Femur (tissue), 1 donor: ENCODE data around the gene TEX19.

Experiments used
- DNase-seq: peaks from one replicate; pipeline ENCODE4 v3.0.0-alpha.2; 2017

The TEX19 gene, protein sequence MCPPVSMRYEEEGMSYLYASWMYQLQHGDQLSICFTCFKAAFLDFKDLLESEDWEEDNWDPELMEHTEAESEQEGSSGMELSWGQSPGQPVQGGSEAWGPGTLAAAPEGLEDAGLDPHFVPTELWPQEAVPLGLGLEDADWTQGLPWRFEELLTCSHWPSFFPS

DNA sequence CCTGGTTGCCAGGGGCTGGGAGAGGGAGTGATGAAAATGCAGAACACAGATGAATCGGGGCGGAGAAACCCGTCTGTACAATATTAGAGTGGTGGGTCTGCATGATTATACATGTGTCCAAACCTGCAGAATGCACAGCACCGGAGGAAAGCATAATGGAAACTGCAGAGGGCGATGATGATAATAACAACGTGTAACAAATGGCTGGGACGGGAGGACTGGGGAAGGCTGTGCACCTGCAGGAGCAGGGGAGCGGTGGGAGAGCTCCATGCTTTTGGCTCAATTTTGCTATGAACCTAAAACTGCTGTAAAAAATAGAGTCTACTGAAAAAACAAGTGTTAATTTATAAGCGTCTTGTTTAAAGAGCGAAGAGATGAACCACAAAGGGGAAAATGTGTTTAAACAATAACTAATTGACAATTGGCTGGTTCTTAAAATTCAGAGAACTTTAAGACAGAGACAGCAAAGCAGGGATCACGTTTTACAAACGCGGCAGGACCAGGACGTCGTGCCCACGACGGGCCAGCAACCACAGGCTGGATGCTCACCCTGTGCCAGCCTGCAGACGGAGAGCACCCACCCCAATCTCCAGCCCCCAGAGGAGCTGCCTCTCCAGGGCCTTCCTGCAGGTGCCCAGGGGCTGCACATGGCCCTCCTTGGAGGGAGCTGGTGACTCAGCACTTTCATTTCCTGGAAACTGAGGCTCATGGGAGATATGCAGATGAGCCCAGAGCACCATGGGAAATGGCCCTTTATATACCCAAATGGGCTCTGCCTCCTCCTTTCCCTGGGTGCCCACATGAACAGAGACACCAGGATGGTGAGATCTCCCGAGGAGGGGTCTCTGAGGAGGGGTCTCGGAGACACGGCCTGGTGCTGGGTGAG lies at the start of gene TEX19:
Gene TEX19 (plus strand): TSS at position 783 of the 886 bp plus-strand sequence. CDS start 2,904 bp downstream, outside the sequence.
- DNase-seq = no peak

DNA sequence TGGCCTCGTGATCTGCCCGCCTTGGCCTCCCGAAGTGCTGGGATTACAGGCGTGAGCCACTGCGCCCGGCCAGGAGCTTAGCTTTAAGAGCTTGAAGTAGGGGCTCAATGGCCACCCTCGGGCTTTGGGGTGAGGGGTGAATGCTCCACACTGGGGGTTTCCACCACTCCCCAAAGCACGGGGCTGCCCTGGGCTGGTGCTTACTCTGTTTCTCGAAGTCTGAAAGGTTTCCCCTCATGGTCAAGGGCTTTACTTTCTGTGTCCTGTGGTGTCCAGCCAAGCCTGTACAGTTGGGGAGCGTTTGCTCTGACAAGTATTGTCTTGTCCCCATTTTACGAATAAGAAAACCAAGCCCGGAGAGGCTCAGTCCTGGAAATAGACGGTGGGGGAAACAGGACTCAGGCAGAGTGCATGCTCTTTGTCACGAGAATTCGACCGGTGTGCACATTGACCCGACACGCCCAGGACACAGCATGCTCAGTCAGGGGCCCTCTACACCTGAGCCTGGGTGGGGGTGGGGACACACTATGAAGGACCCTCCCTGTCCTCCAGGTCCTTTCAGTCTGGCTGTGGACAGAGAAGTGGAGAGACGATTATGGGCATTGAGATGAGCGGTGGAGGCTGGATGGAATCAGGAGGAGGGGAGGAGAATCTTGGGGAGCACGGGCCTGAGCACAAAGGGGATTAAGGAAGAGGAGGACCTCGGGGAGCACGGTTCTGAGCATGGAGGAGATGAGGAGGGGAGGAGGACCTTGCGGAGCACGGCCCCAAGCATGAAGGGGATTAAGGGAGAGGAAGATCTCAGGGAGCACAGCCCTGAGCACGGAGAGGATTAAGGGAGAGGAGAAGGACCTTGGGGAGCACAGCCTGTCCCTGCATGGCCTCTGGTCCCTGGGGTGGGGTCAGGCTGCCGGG lies 49.1 kb upstream of the TEX19 start:
- DNase-seq = no peak

DNA sequence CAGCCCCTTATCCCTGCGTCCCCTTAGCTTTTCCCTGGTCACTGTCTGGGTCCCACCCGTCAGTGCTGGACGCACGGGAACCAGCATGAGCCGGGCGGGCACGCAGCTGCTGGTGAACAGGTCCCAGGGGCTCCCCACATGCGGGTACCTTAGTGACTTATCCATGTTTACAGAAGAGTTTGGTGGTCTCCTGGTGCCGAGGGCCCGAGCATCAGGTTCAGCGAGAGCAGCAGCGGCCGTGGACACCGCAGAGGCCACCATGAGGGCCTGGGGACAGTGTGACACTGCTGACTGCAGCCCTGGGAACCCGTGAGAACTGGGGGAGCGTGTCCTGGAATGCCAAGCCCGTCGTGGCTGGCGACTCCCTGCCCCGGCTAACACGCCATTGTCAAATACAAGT lies 48.2 kb upstream of the TEX19 start:
- DNase-seq = no peak

DNA sequence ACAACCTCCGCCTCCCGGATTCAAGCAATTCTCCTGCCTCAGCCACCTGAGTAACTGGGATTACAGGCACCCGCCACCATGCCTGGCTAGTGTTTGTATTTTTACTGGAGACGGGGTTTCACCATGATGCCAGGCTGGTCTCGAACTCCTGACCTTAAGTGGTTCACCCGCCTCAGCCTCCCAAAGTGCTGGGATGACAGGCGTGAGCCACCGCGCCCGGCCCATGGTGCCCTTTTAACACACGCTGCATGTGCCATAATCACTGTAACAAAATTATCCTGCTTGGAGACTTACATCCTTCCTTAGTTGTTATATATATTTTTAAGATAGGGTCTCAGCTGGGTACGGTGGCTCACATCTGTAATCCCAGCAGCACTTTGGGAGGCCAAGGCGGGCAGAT lies 47.1 kb upstream of the TEX19 start:
- DNase-seq = no peak

DNA sequence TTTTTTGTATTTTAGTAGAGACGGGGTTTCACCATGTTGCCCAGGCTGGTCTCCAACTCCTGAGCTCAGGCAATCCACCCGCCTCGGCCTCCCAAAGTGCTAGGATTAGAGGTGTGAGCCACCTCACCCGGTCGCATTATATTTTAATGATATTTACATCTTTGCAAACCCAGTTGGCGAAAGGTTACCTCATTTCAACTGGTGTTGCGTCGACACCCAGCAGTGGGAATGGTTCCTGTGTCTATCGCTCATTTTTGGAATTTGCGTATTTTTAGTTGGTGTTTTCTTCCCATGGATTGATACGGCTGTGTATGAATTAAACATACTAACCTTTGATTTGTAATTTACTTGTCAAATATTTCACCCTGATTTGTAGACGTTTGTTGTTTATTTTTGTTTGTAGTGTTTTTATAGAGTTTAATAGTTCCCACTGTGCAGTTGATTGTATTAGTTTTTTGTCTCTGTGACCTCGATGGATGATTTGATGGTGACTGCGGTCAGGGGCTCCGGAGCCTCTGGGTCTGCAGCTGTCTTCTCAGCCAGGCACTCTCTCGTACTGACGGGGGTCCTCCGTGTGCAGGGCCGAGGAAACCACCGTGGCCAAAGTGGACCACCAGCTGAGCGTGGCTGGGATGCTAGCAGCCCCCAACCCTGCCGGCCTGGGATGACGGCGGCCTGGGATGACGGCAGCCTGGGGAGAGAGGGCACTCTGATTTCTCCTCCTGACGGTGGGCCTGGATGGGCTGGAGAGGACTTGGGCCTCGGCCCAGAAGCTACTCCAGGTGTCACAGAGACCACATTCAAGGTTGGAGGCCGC lies 45.6 kb upstream of the TEX19 start:
- DNase-seq = no peak

DNA sequence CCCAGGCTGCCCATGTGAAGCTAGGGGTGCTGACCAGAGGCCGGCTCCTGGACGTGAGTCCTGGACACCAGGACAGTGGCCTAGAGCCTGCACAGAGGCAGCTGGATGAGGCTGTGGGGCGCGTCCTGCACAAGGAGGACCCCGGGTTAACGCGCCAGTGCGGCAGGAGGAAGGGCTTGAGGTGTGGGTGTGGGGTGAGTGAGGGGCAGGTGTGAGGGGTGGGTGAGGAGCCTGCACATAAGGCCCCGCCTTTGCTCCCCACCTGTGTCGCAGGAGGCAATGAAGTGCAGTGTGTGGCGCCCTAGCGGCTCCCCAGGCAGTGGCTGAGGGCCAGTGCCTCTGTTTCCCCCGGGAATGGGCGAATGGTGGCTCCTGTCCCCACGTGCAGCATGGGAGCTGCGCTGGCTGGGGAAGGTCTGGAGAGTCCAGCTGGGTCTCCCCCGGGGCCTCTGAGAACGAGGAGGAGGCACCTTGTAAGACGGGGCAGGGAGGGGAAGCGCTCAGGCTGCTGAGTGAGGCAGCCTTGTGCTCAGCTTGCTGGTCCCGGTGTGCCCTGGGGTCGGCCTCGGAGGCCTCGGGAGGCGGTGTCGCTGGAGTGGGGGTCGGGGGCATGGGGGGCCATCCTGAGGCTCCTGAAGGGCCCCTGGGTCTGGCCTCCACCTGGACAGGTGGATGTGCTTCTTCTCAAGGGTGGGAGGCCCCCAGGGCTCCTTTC lies 44.9 kb upstream of the TEX19 start:
- DNase-seq = no peak

DNA sequence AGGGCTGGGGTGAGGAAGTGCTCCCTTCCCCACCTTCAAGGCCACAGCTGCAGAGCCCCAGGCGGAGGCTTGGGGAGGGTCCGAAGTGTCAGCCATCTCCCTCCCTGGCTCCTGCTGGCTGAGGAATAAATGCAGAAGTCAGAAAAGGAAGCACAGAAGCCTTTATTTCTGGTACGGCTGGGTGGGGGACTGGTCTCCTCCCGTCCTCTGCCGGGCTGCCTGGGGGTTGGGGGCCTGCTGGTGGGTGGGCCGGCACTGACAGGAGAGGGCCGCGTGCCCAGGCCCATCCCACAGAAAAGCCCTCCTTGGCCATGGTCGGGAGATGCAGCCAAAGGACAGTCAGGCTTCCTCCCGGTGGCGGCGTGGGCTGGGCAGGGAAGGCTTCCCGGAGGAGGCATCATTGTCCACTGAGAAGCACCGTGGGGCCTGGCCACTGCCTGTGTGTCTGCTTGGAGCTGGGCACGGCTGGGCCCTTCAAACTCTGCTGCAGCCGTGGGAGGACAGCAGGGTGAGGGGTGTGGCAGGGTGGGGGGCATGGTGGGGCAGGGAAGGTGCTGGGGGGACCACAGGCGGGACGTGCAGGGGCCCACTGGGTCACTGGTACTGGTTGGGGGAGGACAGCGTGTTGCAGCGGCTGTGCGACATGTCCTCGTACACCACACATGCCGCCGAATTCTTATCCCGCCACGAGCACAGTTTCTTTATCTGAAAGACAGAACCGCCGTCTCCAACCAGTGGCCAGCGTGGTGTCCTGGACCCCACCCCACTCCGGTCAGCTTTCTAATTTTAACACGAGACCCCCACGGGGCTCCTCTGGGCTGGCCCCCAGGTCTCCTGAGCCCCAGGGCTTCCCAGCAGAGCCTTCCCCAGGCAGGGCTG lies 44.1 kb upstream of the TEX19 start:
- DNase-seq = no peak

DNA sequence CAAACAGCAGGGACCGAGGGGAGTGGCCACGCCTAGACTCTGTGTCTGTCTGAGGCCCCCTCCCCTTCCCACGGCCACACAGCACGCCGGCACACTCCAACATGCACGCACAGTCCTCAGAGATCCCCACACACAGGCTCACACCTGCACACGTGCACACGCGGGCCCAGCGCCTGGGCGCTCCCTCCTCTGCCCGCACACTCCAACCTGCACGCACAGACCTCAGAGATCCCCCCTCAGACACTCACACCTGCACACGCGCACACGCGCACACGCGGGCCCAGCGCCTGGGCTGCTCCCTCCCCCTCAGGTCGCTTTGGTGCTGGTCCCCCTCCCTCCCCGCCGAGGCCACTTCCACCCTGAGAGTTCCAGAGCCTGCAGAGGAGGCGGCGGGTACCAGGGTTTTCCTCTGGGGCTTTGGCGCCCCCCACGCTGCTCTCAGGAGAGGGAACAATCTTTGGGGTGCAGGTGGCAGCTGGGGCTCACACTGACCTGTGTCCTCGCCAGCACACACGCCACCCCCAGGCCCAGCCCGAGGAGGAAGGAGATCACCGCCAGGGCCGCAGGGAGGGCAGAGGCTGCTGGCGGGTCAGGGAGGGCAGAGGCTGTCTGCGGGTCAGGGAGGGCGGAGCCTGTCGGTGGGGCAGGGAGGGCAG lies 43.2 kb upstream of the TEX19 start:
- DNase-seq = no peak

DNA sequence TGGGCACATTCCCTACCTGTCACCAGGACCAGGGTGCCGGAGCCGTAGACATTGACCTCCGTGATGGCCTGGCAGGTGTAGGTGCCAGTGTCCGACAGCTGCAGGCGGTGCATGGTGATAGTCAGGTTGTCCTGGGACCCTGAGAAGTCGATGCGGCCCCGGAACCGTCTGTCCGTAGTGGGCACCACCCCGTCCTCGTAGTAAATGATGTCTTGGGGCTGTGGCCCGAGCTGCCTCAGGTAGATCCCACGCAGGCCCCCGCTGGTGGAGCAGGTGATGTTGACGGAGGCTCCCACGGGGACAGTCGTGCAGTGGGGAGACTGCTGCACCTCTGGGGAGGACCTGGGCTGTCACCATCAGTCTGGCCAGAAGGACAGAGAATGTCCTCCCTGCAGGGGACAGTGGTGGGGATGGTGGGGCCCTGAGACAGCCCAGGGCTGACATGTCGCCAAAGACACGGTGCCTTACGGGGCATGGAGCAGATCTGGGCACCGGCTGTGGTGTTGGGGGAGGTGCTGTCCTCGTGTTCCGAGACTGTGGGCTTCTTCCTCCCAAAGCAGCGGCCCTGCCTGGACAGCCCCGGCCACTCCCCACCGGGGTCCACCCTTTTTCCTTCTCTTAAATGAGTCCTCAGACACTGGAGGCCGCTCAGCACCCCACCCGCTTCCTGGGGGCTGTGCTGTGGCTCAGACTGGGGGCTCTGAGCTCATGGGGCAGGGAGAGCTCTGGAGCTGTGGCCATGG lies 42.2 kb upstream of the TEX19 start:
- no peak for DNase-seq

DNA sequence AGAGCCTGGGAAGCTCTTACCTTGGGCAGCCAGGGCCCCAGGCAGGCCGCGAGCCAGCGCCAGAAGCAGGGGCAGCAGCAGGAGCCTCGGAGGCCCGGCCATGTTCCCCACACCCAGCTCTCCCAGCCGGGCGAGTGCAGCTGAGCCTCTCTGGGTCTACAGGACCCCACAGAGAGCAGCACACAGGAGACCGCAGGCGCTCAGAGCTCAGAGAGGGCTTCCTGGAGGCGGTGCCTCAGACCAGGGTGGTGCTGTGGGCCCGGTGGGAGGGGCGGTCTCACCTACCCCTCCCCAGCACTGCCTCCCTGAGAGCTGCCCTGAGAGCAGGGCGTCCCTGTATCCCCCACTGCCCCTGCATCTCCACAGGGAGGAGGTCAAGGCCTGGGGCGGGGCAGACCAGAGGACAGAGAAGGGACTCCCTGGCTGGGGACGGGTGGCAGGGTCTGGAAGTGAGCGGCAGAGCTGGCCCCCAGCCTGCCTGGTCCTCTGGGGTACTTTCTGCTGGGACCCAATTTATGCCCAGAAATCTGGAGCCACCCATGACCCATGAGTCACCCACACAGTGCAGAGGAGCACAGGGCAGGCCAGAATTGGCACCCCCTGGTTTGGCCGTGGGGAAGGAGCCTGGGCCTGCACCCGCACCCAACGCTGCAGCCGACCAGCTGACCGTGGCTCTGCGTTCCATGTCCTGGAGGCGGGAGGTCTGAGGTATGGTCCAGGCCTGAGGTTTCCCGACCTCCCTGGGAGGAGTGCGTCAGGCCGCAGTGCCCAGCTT lies 41.5 kb upstream of the TEX19 start, which contains the start of gene CD7:
Gene CD7 (minus strand): TSS at position 215 of the 775 bp plus-strand sequence. CDS start 113 bp downstream, at position 102.
- no peak for DNase-seq

DNA sequence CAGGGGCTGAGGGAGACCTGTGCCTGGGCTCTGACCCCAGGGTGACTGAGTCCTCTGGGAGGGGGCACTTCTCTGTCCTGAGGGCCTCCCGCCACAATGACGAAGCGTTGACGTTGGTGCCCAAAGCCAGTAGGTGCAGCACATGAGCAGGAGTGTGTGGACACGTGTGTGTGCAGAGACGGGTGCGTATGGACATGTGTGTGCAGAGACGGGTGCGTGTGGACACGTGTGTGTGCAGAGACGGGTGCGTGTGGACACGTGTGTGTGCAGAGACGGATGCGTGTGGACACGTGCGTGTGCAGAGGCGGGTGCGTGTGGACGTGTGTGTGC lies 40.9 kb upstream of the TEX19 start:
- no peak for DNase-seq

DNA sequence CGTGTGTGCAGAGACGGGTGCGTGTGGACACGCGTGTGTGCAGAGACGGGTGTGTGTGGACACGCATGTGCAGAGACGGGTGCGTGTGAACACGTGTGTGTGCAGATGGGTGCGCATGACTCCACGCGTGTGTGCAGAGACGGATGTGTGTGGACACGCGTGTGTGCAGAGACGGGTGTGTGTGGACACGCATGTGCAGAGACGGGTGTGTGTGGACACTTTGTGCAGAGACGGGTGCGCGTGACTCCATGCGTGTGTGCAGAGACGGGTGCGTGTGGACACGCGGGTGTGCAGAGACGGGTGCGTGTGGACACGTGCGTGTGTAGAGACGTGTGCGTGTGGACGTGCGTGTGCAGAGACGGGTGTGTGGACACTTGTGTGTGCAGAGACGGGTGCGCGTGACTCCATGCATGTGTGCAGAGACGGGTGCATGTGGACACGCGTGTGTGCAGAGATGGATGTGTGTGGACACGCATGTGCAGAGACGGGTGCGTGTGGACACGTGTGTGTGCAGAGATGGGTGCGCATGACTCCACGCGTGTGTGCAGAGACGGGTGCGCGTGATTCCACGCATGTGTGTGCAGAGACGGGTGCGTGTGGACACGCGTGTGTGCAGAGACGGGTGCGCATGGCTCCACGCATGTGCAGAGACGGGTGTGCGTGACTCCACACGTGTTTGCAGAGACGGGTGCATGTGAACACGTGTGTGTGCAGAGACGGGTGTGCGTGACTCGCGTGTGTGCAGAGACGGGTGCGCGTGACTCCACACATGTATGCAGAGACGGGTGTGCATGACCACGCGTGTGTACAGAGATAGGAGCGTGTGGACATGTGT lies 40.1 kb upstream of the TEX19 start:
- DNase-seq = no peak

DNA sequence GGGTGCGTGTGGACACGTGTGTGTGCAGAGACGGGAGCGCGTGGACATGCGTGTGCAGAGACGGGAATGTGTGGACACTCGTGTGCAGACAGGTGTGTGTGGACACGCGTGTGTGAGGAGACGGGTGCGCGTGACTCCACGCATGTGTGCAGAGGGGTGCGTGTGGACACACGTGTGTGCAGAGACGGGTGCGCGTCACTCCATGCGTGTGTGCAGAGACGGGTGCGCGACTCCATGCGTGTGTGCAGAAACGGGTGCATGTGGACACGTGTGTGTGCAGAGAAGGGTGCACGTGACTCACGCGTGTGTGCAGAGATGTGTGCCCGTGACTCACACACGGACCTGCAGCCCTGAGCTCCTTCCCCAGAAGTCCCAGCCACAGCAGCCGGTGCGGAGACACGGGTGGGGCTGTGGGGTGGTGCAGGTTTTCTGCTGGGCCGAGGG lies 39.4 kb upstream of the TEX19 start:
- DNase-seq = no peak

DNA sequence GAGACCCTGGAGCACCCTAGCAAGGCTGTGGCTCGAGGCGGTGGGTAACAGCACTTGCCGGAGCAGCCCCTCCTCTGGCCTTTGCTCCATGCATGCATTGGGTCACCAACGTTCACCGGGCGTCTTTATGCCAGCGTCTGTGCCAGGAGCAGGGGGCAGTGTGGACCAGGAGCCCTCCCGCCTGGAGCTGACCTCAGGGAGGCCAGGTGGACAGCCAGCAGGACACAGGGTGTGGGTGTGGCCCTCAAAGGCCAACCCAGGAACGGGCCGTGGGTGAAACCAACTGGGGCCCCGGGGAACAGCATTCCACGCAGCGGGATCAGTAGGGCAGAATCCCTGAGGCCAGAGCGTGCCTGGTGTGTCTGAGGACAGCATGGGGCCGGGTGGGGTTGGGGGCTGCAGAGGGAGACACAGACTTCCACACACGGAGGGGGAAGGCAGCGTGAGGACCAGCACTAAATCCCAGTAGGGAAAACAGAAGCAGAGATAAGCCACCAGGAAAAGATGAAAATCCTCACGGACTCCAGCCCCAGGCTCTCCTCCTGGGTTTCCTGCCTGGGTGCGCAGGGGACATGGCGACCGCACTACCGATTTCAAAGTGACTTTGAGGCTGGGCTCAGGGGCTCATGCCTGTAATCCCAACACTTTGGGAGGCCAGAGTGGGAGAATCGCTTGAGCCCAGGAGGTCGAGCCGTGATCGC lies 38.8 kb upstream of the TEX19 start:
- no peak for DNase-seq

DNA sequence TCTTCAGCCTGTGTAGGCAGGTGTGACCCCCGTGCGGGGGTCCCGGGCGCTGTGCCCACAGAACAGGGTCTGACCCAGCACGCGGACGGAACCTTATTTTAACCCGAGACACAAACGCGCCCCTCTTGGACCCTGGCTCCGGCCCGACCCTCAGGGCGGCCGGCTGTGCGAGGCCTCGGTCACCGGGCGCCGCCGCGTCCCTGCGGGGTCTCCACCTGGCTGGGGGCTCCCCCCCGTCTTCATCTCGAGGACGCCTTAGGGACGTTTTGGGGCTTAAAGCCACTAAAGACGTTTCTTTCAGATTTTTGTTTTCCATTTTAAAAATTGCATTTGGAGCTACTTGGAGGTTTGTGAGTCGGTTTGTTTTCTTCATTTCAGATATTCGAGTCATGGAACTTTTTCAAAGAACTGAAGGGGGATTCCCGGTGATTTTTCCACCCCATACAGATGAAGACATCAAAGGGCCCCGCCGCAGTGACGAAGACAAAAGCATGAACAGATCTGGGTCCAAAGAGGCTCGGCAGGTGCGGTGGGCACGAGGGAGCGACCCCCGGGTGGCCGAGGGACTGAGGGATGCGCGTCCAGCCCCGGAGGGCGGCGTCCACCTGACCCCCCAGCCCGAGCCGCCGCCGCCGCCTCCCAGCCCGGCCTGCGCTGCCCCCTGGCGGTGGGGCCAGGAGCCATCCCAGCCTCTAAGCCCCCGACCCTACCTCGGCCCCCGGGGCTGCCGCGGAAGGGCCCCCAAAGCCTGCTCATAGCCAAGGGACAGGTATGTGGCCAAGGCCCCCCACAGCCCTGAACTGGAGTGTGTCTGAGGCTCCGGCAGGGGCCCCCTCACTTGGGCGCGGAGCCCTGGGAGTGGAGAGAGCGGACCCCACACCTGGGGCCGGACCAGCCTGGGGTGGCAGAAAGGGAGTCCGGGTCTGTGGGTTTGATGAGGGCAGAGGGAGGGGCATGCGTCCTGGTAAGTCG lies 37.8 kb upstream of the TEX19 start:
- DNase-seq = no peak
